Cerebellar cortex (tissue), 1 donor: ENCODE results near the gene DRAP1.

Experiments used
- DNase-seq: peaks from one replicate; pipeline ENCODE4 v3.0.0-alpha.2; 2015; ENCODE audit warnings: low spot score

Gene DRAP1

GRCh38 chr11:65886826-65887722 lies 32.2 kb upstream of the DRAP1 start:
- DNase-seq: no peak

- no peak for DNase-seq
These were observed 31.5 kb upstream of the DRAP1 start for GRCh38 chr11:65887723-65888162.

GRCh38 chr11:65888163-65888814 lies 30.9 kb upstream of the DRAP1 start, which contains the start of gene FIBP:
Gene FIBP (minus strand): TSS chr11:65888471. CDS start chr11:65888418, 53 bp downstream.
- DNase-seq: peak; percentile 97

GRCh38 chr11:65890324-65891218 lies 28.7 kb upstream of the DRAP1 start, which contains the start of gene CCDC85B:
Gene CCDC85B (plus strand): TSS chr11:65890673. CDS start chr11:65890784, 111 bp downstream.
- peak; percentile 97 for DNase-seq

- peak; percentile 49 for DNase-seq
These were observed 27.7 kb upstream of the DRAP1 start for GRCh38 chr11:65891219-65892136.

GRCh38 chr11:65892137-65892540 lies 27.1 kb upstream of the DRAP1 start:
- peak; percentile 45 for DNase-seq

- DNase-seq: peak; percentile 46
These were observed 26.4 kb upstream of the DRAP1 start for GRCh38 chr11:65892661-65893317.

GRCh38 chr11:65894034-65894591 lies 25.1 kb upstream of the DRAP1 start:
- DNase-seq: no peak

- no peak for DNase-seq
These were observed 23.7 kb upstream of the DRAP1 start for GRCh38 chr11:65895482-65895981.

GRCh38 chr11:65896034-65896999 lies 22.9 kb upstream of the DRAP1 start:
- DNase-seq: no peak

- DNase-seq: no peak
These were observed 22.2 kb upstream of the DRAP1 start for GRCh38 chr11:65897020-65897471.

GRCh38 chr11:65898656-65899355 lies 20.4 kb upstream of the DRAP1 start:
- no peak for DNase-seq

- DNase-seq: no peak
These were observed 19.7 kb upstream of the DRAP1 start for GRCh38 chr11:65899356-65900124.

GRCh38 chr11:65900125-65900898 lies 18.9 kb upstream of the DRAP1 start, which contains the start of gene FOSL1:
Gene FOSL1 (minus strand): TSS chr11:65900388. CDS start chr11:65900339, 49 bp downstream.
- peak; percentile 83 for DNase-seq

- DNase-seq: no peak
These were observed 18.4 kb upstream of the DRAP1 start for GRCh38 chr11:65900899-65901180.

- no peak for DNase-seq
These were observed 16.2 kb upstream of the DRAP1 start for GRCh38 chr11:65903068-65903481.
